ENCODE data around the gene SLC22A14. TPM values are rescaled to one million over a fixed set of nuclear protein-coding genes. Genes with fewer than 3 reads are reported as not detected.

SLC22A14 gene
- total and polyA plus RNA-seq, 10 of the 15 experiments (the other 5 are each of a cell fraction or from before 2014, with no cell fraction given), result not detected

DNA sequence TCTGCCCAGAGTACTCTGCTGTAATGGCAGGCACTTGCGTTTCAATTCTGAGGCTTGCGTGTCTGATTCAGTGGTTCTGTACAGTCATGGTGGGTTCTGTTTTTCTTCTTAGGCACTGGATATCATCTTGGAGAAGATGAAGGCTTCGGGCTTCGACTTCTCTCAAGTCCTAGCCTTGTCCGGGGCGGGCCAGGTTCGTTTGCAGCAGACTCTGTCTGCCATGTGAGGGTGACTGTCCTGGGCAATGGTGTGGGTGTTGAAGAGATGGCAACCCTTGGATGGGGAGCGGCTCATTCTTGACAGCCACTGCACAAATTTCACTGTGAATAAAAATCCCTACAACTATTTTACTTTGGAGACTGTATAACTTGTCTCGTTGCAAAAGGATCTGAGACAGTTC, 80.7 kb downstream of the SLC22A14 start (continued):
- TF ChIP-seq, protein P1, sequence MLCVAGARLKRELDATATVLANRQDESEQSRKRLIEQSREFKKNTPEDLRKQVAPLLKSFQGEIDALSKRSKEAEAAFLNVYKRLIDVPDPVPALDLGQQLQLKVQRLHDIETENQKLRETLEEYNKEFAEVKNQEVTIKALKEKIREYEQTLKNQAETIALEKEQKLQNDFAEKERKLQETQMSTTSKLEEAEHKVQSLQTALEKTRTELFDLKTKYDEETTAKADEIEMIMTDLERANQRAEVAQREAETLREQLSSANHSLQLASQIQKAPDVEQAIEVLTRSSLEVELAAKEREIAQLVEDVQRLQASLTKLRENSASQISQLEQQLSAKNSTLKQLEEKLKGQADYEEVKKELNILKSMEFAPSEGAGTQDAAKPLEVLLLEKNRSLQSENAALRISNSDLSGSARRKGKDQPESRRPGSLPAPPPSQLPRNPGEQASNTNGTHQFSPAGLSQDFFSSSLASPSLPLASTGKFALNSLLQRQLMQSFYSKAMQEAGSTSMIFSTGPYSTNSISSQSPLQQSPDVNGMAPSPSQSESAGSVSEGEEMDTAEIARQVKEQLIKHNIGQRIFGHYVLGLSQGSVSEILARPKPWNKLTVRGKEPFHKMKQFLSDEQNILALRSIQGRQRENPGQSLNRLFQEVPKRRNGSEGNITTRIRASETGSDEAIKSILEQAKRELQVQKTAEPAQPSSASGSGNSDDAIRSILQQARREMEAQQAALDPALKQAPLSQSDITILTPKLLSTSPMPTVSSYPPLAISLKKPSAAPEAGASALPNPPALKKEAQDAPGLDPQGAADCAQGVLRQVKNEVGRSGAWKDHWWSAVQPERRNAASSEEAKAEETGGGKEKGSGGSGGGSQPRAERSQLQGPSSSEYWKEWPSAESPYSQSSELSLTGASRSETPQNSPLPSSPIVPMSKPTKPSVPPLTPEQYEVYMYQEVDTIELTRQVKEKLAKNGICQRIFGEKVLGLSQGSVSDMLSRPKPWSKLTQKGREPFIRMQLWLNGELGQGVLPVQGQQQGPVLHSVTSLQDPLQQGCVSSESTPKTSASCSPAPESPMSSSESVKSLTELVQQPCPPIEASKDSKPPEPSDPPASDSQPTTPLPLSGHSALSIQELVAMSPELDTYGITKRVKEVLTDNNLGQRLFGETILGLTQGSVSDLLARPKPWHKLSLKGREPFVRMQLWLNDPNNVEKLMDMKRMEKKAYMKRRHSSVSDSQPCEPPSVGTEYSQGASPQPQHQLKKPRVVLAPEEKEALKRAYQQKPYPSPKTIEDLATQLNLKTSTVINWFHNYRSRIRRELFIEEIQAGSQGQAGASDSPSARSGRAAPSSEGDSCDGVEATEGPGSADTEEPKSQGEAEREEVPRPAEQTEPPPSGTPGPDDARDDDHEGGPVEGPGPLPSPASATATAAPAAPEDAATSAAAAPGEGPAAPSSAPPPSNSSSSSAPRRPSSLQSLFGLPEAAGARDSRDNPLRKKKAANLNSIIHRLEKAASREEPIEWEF (IDR thresholded peaks at IDR 0.05; ENCODE audit: insufficient replicate concordance, low read depth, low read length), result no peak
- no peak for TF ChIP-seq GATAD2B (conservative IDR thresholded peaks at IDR 0.05; ENCODE audit: low read depth)
- no peak for TF ChIP-seq E4F1 (IDR thresholded peaks at IDR 0.05; ENCODE audit: borderline replicate concordance, partially characterized antibody)
- no peak for TF ChIP-seq EZH2 (IDR thresholded peaks at IDR 0.05; ENCODE audit: borderline replicate concordance, control insufficient read depth, low read depth, low read length)
